ENCODE measurements around the gene PPP5C. TPM values are rescaled to one million over a fixed set of nuclear protein-coding genes. Genes with fewer than 3 reads are reported as not detected.

PPP5C gene
- total RNA-seq, 2 experiments from 2014 or later = 105 to 118 TPM

GRCh38 chr19:46372901-46373490 is 26.1 kb downstream of the PPP5C start:
- Histone ChIP-seq H3K4me3 (ENCODE audit: low read depth, low read length, poor library complexity, severe bottlenecking) (no peak overlapping the region), H2AFZ (ENCODE audit: low read length) (no peak overlapping the region), H3K4me2 (ENCODE audit: low read length) (no peak overlapping the region), H3K79me2 (ENCODE audit: insufficient read depth, low read depth, low read length) (peaks cover 26% of the 10 kb centered on the region; the same call in 1 of the 2 replicates), H3K4me1 (ENCODE audit: insufficient read depth, low read length, poor library complexity, severe bottlenecking) (no peaks in the 10 kb centered on the region), H3K27ac (ENCODE audit: low read depth, low read length, poor library complexity, severe bottlenecking) (no peak overlapping the region), H3K36me3 (ENCODE audit: insufficient read depth, low read length) (peaks cover 77% of the 10 kb centered on the region), H4K20me1 (ENCODE audit: insufficient read depth, low read length) (no peaks in the 10 kb centered on the region), H3K9me3 (ENCODE audit: low read length) (no peaks in the 10 kb centered on the region), H3K9me2 (ENCODE audit: insufficient read depth, low read length) (no peaks in the 10 kb centered on the region)
- TF ChIP-seq EZH2phosphoT487 (IDR thresholded peaks at IDR 0.05; ENCODE audit: borderline replicate concordance, low read depth, low read length) (no peak), CTCF (conservative IDR thresholded peaks at IDR 0.05; ENCODE audit: low read length) (peak; percentile 54)
- DNase-seq (ENCODE audit: low spot score) = no peak
- ChIA-PET POLR2A (no interaction called here), CTCF (ENCODE audit: unreplicated experiment) (no interaction called here)
- intact Hi-C loops (cut with micrococcal nuclease; ENCODE audit: unreplicated experiment) = no loop called here
- no TSS peak for BruUV-seq (replicated peaks)

GRCh38 chr19:46373491-46374359 is 26.8 kb downstream of the PPP5C start:
- CTCF ChIA-PET (ENCODE audit: unreplicated experiment) = no interaction called here
- BruUV-seq (replicated peaks) = no TSS peak
- POLR2A ChIA-PET = no interaction called here

More at GRCh38 chr19:46373491-46374359, 26.8 kb downstream of the PPP5C start:
- Histone ChIP-seq H3K79me2 (ENCODE audit: insufficient read depth, low read depth, low read length) (peaks cover 26% of the 10 kb centered on the region; the same call in 1 of the 2 replicates), H3K36me3 (ENCODE audit: insufficient read depth, low read length) (peaks cover 80% of the 10 kb centered on the region), H3K4me1 (ENCODE audit: insufficient read depth, low read length, poor library complexity, severe bottlenecking) (no peaks in the 10 kb centered on the region), H3K4me2 (ENCODE audit: low read length) (no peak overlapping the region), H3K9me3 (ENCODE audit: low read length) (no peaks in the 10 kb centered on the region), H3K4me3 (ENCODE audit: low read depth, low read length, poor library complexity, severe bottlenecking) (no peak overlapping the region), H3K27ac (ENCODE audit: low read depth, low read length, poor library complexity, severe bottlenecking) (no peak overlapping the region), H4K20me1 (ENCODE audit: insufficient read depth, low read length) (no peaks in the 10 kb centered on the region), H2AFZ (ENCODE audit: low read length) (no peak overlapping the region), H3K9me2 (ENCODE audit: insufficient read depth, low read length) (no peaks in the 10 kb centered on the region)
- intact Hi-C loops (cut with micrococcal nuclease; ENCODE audit: unreplicated experiment) = no loop called here
- TF ChIP-seq EZH2phosphoT487 (IDR thresholded peaks at IDR 0.05; ENCODE audit: borderline replicate concordance, low read depth, low read length) = no peak
- TF ChIP-seq CTCF (conservative IDR thresholded peaks at IDR 0.05; ENCODE audit: low read length) = no peak
- no peak for DNase-seq (ENCODE audit: low spot score)

Measured in OCI-LY7 (cell line).